ENCODE measurements around the gene OR13C4.
"Not testable (repeated sequence)": the region's sequence is repeated elsewhere in the genome, so short reads cannot be mapped to it uniquely, and the experiment has no call there.

DNA sequence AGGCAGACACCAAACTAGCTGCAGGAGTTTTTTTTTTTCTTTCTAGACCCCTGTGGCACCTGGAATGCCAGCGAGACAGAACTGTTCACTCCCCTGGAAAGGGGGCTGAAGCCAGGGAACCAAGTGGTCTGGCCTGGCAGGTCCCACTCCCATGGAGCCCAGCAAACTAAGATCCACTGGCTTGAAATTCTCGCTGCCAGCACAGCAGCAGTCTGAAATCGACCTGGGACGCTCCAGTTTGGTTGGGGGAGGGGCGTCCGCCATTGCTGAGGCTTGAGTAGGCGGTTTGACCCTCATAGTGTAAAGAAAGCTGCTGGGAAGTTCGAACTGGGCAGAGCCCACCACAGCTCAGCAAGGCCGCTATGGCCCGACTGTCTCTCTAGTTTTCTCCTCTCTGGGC, 6.8 kb downstream of the OR13C4 start:
- TF ChIP-seq POLR2A, EP300, POLR2AphosphoS5 (IDR thresholded peaks at IDR 0.05): not testable (repeated sequence)
